GM04504 (cell line): ENCODE data around the gene SMTNL2.
"Not testable (repeated sequence)": the region's sequence is repeated elsewhere in the genome, so short reads cannot be mapped to it uniquely, and the experiment has no call there.

ENCODE experiments used
- DNase-seq: peaks from one replicate; pipeline ENCODE4 v3.0.0-alpha.2; 2012; ENCODE audit warnings: low read depth

The SMTNL2 gene

GRCh38 chr17:4585638-4585994 lies 1.3 kb downstream of the SMTNL2 start:
- no peak for DNase-seq

- no peak for DNase-seq
Measured at GRCh38 chr17:4586043-4586442, 1.7 kb downstream of the SMTNL2 start.

DNA sequence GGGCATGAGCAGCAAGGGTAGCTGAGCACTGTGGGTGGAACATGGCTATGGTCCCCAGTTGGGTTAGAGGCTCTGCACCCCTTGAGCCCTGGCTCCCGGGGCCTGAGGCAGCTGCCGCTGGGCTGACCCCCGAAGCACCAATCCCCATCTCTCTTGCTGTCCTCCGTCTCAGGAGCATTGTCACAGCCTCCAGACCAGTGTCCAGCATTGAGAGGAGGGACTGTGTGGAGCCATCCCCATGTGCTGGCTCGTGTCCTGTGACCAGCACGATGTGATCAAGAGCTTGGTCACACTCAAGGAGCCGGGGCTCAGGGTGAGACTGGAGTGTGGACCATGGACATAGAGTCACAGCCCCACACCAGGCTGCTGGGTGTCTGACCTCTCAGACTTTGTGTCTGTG lies 2.9 kb downstream of the SMTNL2 start:
- DNase-seq, result no peak

DNA sequence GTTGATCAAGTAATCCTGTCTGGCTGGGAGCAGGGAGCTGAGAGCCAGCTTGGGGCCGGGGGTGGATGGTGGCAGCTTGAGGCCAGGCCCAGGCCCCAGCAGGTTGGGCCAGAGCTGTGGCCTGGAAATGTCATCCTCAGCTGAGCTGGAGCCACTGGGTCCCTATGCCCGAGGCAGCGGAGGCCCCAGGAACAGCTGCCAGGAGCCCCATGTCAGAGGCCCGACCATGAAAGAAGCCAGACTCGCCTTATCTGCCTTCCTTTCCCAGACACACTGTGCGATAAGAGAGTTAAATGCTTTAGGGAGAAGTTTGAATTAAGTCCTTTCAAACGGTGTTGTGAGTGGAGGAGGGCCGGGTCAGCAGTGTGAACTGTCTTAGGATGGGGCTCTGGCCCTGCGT lies 3.5 kb downstream of the SMTNL2 start:
- no peak for DNase-seq

DNA sequence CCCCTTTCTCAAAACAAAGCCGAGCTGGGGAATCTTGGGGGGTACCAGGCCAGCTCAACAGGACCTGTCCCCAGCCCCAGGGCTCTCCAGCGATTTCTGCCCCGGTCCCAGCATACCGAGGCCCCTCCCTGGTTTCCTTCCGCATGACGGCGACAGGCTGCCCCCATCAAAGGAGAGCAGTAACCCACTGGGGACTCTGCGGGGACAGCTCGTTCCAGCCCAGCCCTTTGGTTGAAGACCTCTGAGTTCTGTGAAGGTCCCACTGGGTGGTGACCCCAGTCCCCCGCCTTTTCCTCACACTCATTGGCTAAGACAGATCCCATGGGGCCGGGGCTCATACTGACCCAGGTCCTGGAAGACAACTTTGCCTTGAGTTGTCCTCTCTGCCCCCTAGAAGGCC lies 4.1 kb downstream of the SMTNL2 start:
- DNase-seq, result no peak

DNA sequence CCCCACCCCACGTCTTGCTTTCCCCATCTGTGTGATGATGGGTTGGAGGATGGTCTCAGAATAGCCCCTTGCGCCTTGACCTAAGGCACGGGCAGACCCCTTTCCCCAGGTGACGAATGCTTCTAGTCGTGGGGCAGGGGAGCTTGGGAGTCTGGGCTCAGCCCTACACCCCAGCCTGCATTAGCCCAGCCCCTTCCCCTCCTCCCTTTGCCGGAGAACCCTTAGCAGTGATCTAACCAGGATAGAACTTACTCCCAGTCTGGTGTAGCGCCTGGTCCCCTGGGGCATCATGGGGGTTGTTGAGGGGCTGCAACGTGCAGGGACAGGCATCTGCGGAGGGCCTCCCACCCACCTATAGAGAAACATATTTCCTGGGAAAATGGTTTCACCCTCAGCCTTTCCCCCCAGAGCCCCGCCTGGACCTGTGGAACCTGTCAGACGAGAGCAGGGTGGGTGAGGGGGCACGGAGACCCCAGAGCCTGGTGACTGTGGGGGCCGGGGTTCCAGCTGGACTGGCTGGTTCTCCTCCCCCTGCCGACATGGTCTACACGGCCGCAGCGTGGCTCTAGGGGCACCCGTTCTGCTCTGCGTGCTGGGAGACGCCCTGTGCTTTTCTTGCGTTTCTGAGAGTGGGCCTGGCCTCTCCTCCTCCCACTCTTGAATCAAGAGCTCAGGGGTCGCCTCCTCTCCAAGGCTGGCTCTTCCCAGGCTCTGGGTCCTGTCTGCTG lies 4.7 kb downstream of the SMTNL2 start:
- no peak for DNase-seq

DNA sequence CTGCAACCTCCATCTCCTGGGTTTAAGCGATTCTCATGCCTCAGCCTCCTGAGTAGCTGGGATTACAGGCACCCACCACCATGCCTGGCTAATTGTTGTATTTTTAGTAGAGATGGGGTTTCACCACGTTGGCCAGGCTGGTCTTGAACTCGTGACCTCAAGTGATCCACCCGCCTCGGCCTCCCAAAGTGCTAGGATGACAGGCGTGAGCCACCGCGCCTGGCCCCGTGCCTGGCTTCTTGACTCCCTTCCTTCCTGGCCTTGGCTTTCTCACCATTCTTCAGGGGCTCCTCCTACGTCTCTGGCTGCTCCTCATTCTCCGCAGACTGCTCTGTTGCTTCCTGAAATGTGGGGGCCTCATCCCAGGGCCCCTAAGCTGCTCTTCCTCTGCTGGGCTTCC lies 5.7 kb downstream of the SMTNL2 start:
- DNase-seq, result not testable (repeated sequence)

- no peak for DNase-seq
Measured at GRCh38 chr17:4590981-4591453, 6.7 kb downstream of the SMTNL2 start.

- DNase-seq, result no peak
Measured at GRCh38 chr17:4591529-4591928, 7.2 kb downstream of the SMTNL2 start.

GRCh38 chr17:4592240-4593005 lies 8.1 kb downstream of the SMTNL2 start:
- DNase-seq, result no peak

GRCh38 chr17:4593021-4593421 lies 8.7 kb downstream of the SMTNL2 start:
- no peak for DNase-seq

DNA sequence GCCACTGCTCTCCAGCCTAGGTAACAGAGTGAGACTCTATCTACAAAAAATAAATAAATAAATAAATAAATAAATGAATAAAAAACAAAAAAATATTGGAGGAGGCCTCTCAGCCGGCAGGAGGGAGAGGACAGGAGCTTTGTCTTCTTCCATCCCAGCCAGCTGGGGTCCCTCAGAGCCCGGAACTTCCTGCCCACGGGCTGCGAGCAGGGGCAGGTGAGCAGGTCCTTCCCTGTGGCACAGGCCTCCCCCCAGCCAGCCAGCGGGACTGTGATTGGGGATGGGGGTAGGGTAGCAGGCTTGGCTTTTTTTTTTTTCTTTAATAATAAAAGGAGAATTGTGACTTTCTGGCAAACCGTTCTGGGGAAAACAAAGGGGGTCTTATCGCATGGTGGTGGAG lies 10.1 kb downstream of the SMTNL2 start:
- no peak for DNase-seq

- no peak for DNase-seq
Measured at GRCh38 chr17:4594931-4595684, 10.8 kb downstream of the SMTNL2 start.

- not testable (repeated sequence) for DNase-seq
Measured at GRCh38 chr17:4595685-4596342, 11.5 kb downstream of the SMTNL2 start.

DNA sequence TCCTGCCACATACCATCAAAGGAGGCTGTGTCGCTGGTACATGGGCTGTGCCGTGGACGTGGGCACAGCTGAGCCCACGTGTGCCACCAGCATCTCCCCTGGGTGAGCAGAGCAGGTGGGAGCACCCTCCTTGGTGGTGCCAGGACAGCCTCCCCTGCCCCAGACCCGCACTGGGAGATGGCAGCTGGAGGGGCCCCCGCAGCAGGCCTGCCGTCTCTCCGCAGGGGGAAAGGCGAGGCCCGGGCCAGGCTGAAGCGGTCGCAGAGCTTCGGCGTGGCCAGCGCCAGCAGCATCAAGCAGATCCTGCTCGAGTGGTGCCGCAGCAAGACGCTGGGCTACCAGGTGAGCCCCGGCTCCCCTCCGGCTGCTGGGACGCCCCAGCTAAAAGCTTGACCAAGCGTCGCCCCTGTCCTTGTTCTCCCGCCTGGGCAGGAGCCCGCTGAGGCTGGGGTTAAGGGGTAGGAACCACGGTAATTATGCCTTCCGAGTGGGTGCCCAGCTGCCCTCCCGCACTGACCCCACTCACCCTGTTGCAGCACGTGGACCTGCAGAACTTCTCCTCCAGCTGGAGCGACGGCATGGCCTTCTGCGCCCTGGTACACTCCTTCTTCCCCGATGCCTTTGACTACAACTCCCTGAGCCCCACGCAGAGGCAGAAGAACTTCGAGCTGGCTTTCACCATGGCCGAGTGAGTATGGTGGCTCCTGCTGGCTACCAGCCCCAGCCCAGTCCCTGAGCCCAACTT lies 12.5 kb downstream of the SMTNL2 start:
- DNase-seq, result no peak

GRCh38 chr17:4597975-4598374 lies 13.6 kb downstream of the SMTNL2 start:
- no peak for DNase-seq

DNA sequence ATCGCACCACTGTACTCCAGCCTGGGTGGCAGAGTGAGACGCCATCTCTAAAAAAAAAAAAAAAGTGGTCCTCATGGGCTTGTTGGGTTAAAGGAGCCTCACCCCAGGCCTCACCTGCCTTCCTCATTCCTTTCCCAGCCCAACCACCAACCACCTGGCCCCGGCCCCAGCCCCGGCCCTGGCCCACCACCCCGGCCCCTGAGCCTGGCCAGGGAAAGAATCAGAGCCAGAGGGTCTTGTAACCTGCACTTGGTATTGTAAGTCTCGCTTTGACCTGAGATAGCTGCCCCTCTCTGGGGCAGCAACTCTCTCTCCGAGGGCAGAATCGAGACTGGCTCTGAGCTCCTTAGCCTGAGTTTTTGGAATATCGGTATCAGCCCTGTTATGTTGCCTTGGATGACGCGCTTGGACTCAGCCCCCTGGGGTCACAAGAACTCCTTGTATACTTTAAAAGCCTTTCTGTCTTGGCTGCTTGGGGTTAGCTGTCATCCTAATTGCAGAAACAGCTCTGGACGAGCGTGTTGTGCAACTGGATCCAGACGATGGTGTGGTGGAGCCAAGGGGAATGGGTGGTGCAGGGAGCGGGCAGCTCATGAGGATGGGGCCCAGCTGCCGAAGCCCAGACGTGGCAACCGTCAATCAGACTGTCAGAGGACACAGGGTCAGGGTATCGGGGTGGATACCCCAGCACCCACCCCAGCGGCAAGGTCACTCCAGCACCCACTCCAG lies 14.6 kb downstream of the SMTNL2 start:
- no peak for DNase-seq

- no peak for DNase-seq
Measured at GRCh38 chr17:4599505-4600281, 15.4 kb downstream of the SMTNL2 start.

- DNase-seq, result no peak
Measured at GRCh38 chr17:4600563-4600962, 16.2 kb downstream of the SMTNL2 start.

- DNase-seq, result no peak
Measured at GRCh38 chr17:4601326-4601725, 17.0 kb downstream of the SMTNL2 start.
